ENCODE data around the gene FNDC3B. TPM values are rescaled to one million over a fixed set of nuclear protein-coding genes. Genes with fewer than 3 reads are reported as not detected.

FNDC3B gene
- total RNA-seq, 1 experiment from 2014 or later, result 173 TPM

GRCh38 chr3:172388412-172389078 is 349.2 kb downstream of the FNDC3B start:
- Histone ChIP-seq H3K27ac (ENCODE audit: low read length) (no peak overlapping the region), H3K4me3 (ENCODE audit: low read depth in 2 of 2, low read length in 2 of 2) (no peak overlapping the region), H3K27me3 (ENCODE audit: control insufficient read depth, insufficient read depth, low read length) (no peaks in the 10 kb centered on the region), H3K36me3 (ENCODE audit: control insufficient read depth, insufficient read depth, low read length) (peaks cover 5% of the 10 kb centered on the region; the same call in 1 of the 2 replicates), H3K4me1 (ENCODE audit: control insufficient read depth, insufficient read depth, low read length) (no peaks in the 10 kb centered on the region), H3K9me3 (ENCODE audit: control insufficient read depth, insufficient read depth, low read depth, low read length) (no peaks in the 10 kb centered on the region)
- TF ChIP-seq CTCF (IDR thresholded peaks at IDR 0.05) (no peak), SIN3A (IDR thresholded peaks at IDR 0.05; ENCODE audit: borderline replicate concordance, insufficient read depth, low read depth, low read length) (no peak), REST (IDR thresholded peaks at IDR 0.05; ENCODE audit: insufficient read depth in 1 of 2, low read depth in 2 of 2, low read length in 1 of 2) (no peak), TCF7L2 (IDR thresholded peaks at IDR 0.05; ENCODE audit: low read depth, low read length) (no peak), POLR2AphosphoS5 (IDR thresholded peaks at IDR 0.05; ENCODE audit: low read depth, low read length) (no peak)
- in situ Hi-C loops (cut with HindIII; ENCODE audit: low pct_unique_long_range_greater_than_20kb, low sequenced_read_pairs) (no loop called here), intact Hi-C loops (cut with micrococcal nuclease; ENCODE audit: unreplicated experiment) (no loop called here)
- DNase-seq (ENCODE audit: low read depth, low spot score) (no peak), ATAC-seq (no peak)
- ChIA-PET POLR2A (no interaction called here), CTCF (no interaction called here)
- no TSS peak for BruUV-seq (replicated peaks)

- CTCF ChIA-PET, result no interaction called here
- no TSS peak for BruUV-seq (replicated peaks)
- Histone ChIP-seq H3K36me3 (ENCODE audit: control insufficient read depth, insufficient read depth, low read length) (no peaks in the 10 kb centered on the region), H3K27me3 (ENCODE audit: control insufficient read depth, insufficient read depth, low read length) (no peaks in the 10 kb centered on the region), H3K27ac (ENCODE audit: low read length) (no peak overlapping the region), H3K4me3 (ENCODE audit: low read depth in 2 of 2, low read length in 2 of 2) (no peak overlapping the region), H3K9me3 (ENCODE audit: control insufficient read depth, insufficient read depth, low read depth, low read length) (no peaks in the 10 kb centered on the region), H3K4me1 (ENCODE audit: control insufficient read depth, insufficient read depth, low read length) (no peaks in the 10 kb centered on the region)
- intact Hi-C loops (cut with micrococcal nuclease; ENCODE audit: unreplicated experiment), result no loop called here
- DNase-seq (ENCODE audit: low read depth, low spot score), result no peak
- ATAC-seq, result no peak
- POLR2A ChIA-PET, result no interaction called here
- in situ Hi-C loops (cut with HindIII; ENCODE audit: low pct_unique_long_range_greater_than_20kb, low sequenced_read_pairs), result no loop called here
- TF ChIP-seq SIN3A (IDR thresholded peaks at IDR 0.05; ENCODE audit: borderline replicate concordance, insufficient read depth, low read depth, low read length) (no peak), TCF7L2 (IDR thresholded peaks at IDR 0.05; ENCODE audit: low read depth, low read length) (no peak), CTCF (IDR thresholded peaks at IDR 0.05) (no peak), REST (IDR thresholded peaks at IDR 0.05; ENCODE audit: insufficient read depth in 1 of 2, low read depth in 2 of 2, low read length in 1 of 2) (no peak), POLR2AphosphoS5 (IDR thresholded peaks at IDR 0.05; ENCODE audit: low read depth, low read length) (no peak)
Observed at GRCh38 chr3:172390792-172391191, 351.4 kb downstream of the FNDC3B start.
